GM18498 (cell line): ENCODE results near the gene TMEM114.

Source experiments
- ATAC-seq: cut with Tn5 transposase; IDR thresholded peaks from one replicate; pipeline ENCODE4 v1.9.1; 2021; ENCODE audit warnings: mild to moderate bottlenecking, moderate library complexity; ENCODE audit not compliant: unreplicated experiment

TMEM114 gene

GRCh38 chr16:8611886-8612600, 21.7 kb upstream of the TMEM114 start:
- ATAC-seq = no peak

- no peak for ATAC-seq
Observed at GRCh38 chr16:8611122-8611521, 20.8 kb upstream of the TMEM114 start.

GRCh38 chr16:8607214-8607613, 16.9 kb upstream of the TMEM114 start:
- no peak for ATAC-seq

GRCh38 chr16:8605554-8605953, 15.2 kb upstream of the TMEM114 start:
- no peak for ATAC-seq

GRCh38 chr16:8600144-8600775, 9.9 kb upstream of the TMEM114 start:
- ATAC-seq = no peak

- no peak for ATAC-seq
Observed at GRCh38 chr16:8596581-8596980, 6.3 kb upstream of the TMEM114 start.

- ATAC-seq = no peak
Observed at GRCh38 chr16:8595783-8596182, 5.5 kb upstream of the TMEM114 start.

GRCh38 chr16:8594149-8594666, 3.9 kb upstream of the TMEM114 start:
- no peak for ATAC-seq

- ATAC-seq = no peak
Observed at GRCh38 chr16:8591451-8591850, 1.1 kb upstream of the TMEM114 start.

GRCh38 chr16:8590811-8591210, 500 bp upstream of the TMEM114 start:
- no peak for ATAC-seq

- ATAC-seq = no peak
Observed at GRCh38 chr16:8589057-8589899, 1.0 kb downstream of the TMEM114 start.

GRCh38 chr16:8588682-8589056, 1.6 kb downstream of the TMEM114 start:
- ATAC-seq = no peak

- no peak for ATAC-seq
Observed at GRCh38 chr16:8587065-8587464, 3.2 kb downstream of the TMEM114 start.

GRCh38 chr16:8585857-8586256, 4.5 kb downstream of the TMEM114 start:
- no peak for ATAC-seq

- no peak for ATAC-seq
Observed at GRCh38 chr16:8585041-8585440, 5.3 kb downstream of the TMEM114 start.

- no peak for ATAC-seq
Observed at GRCh38 chr16:8583732-8584131, 6.6 kb downstream of the TMEM114 start.

GRCh38 chr16:8583199-8583598, 7.1 kb downstream of the TMEM114 start:
- no peak for ATAC-seq

GRCh38 chr16:8581831-8582580, 8.3 kb downstream of the TMEM114 start:
- ATAC-seq = peak; percentile 43

GRCh38 chr16:8579559-8579958, 10.8 kb downstream of the TMEM114 start:
- no peak for ATAC-seq

GRCh38 chr16:8577678-8578304, 12.5 kb downstream of the TMEM114 start:
- ATAC-seq = no peak
